Activated CD4-positive, alpha-beta T cell treated with anti-CD3 and anti-CD28 coated beads, Interleukin-2, amount 50 U/mL, for 16 hours (primary cell): Measurements from ENCODE around the gene SOX6.
"Not testable (repeated sequence)": the region's sequence is repeated elsewhere in the genome, so short reads cannot be mapped to it uniquely, and the experiment has no call there.

ENCODE experiments used
- DNase-seq: peaks from one replicate; pipeline ENCODE4 v3.0.0-alpha.2; 2020

SOX6 gene

GRCh38 chr11:16141162-16141561 lies 215.2 kb downstream of the SOX6 start:
- DNase-seq: not testable (repeated sequence)

GRCh38 chr11:16136792-16137390 lies 219.5 kb downstream of the SOX6 start:
- no peak for DNase-seq

GRCh38 chr11:16133867-16134266 lies 222.5 kb downstream of the SOX6 start:
- DNase-seq: no peak

GRCh38 chr11:16127732-16128131 lies 228.6 kb downstream of the SOX6 start:
- no peak for DNase-seq

- no peak for DNase-seq
These were observed 230.0 kb downstream of the SOX6 start for GRCh38 chr11:16126362-16126761.

GRCh38 chr11:16125796-16126195 lies 230.6 kb downstream of the SOX6 start:
- no peak for DNase-seq

GRCh38 chr11:16124390-16124789 lies 232.0 kb downstream of the SOX6 start:
- no peak for DNase-seq

- no peak for DNase-seq
These were observed 234.5 kb downstream of the SOX6 start for GRCh38 chr11:16121853-16122252.

- no peak for DNase-seq
These were observed 236.3 kb downstream of the SOX6 start for GRCh38 chr11:16120008-16120407.

- no peak for DNase-seq
These were observed 238.2 kb downstream of the SOX6 start for GRCh38 chr11:16117989-16118756.

- no peak for DNase-seq
These were observed 241.1 kb downstream of the SOX6 start for GRCh38 chr11:16114978-16115871.

GRCh38 chr11:16114431-16114830 lies 241.9 kb downstream of the SOX6 start:
- no peak for DNase-seq

- DNase-seq: no peak
These were observed 244.7 kb downstream of the SOX6 start for GRCh38 chr11:16111690-16112089.

GRCh38 chr11:16110886-16111285 lies 245.5 kb downstream of the SOX6 start:
- no peak for DNase-seq

GRCh38 chr11:16099343-16099900 lies 256.9 kb downstream of the SOX6 start:
- no peak for DNase-seq

- DNase-seq: no peak
These were observed 257.7 kb downstream of the SOX6 start for GRCh38 chr11:16098526-16099205.

GRCh38 chr11:16097543-16097942 lies 258.8 kb downstream of the SOX6 start:
- no peak for DNase-seq

GRCh38 chr11:16096336-16096735 lies 260.0 kb downstream of the SOX6 start:
- no peak for DNase-seq

- no peak for DNase-seq
These were observed 260.6 kb downstream of the SOX6 start for GRCh38 chr11:16095756-16096155.

- no peak for DNase-seq
These were observed 262.3 kb downstream of the SOX6 start for GRCh38 chr11:16093889-16094653.

GRCh38 chr11:16091862-16092261 lies 264.5 kb downstream of the SOX6 start:
- DNase-seq: no peak

GRCh38 chr11:16089481-16089880 lies 266.9 kb downstream of the SOX6 start:
- no peak for DNase-seq
